RKO (cell line): Measurements from ENCODE around the gene PCDHA10.
A peak's percentile ranks its signal among the peaks of the same experiment; 100 is the strongest.
"Not testable (repeated sequence)": the region's sequence is repeated elsewhere in the genome, so short reads cannot be mapped to it uniquely, and the experiment has no call there.

Experiments used
- DNase-seq: peaks from one replicate; pipeline ENCODE4 v3.0.0-alpha.2; 2016; ENCODE audit warnings: low spot score

The PCDHA10 gene

GRCh38 chr5:140840978-140841962, 14.4 kb upstream of the PCDHA10 start, which contains the start of gene PCDHA8:
PCDHA8 (plus strand) TSS chr5:140841187; CDS start chr5:140841322, 135 bp downstream.
- peak; percentile 80 for DNase-seq

GRCh38 chr5:140842798-140843733, 12.6 kb upstream of the PCDHA10 start:
- no peak for DNase-seq

- DNase-seq, result not testable (repeated sequence)
Measured at GRCh38 chr5:140848139-140849102, 7.3 kb upstream of the PCDHA10 start, which contains the start of gene PCDHA9. PCDHA9 (plus strand) TSS chr5:140848382; CDS start chr5:140848496, 114 bp downstream.

- not testable (repeated sequence) for DNase-seq
Measured at GRCh38 chr5:140849831-140850634, 5.7 kb upstream of the PCDHA10 start.

- no peak for DNase-seq
Measured at GRCh38 chr5:140857177-140857986, 1.7 kb downstream of the PCDHA10 start.

- no peak for DNase-seq
Measured at GRCh38 chr5:140857987-140858240, 2.2 kb downstream of the PCDHA10 start.

- no peak for DNase-seq
Measured at GRCh38 chr5:140862441-140863295, 7.0 kb downstream of the PCDHA10 start.

- no peak for DNase-seq
Measured at GRCh38 chr5:140868721-140869554, 13.2 kb downstream of the PCDHA10 start, which contains the start of gene PCDHA11. PCDHA11 (plus strand) TSS chr5:140868957; CDS start chr5:140869104, 147 bp downstream.

- no peak for DNase-seq
Measured at GRCh38 chr5:140869555-140869886, 13.8 kb downstream of the PCDHA10 start.

- DNase-seq, result no peak
Measured at GRCh38 chr5:140870221-140871201, 14.8 kb downstream of the PCDHA10 start.

GRCh38 chr5:140875085-140876065, 19.7 kb downstream of the PCDHA10 start, which contains the start of gene PCDHA12:
PCDHA12 (plus strand) TSS chr5:140875308; CDS start chr5:140875473, 165 bp downstream.
- no peak for DNase-seq

- DNase-seq, result not testable (repeated sequence)
Measured at GRCh38 chr5:140876541-140877261, 21.0 kb downstream of the PCDHA10 start.

- DNase-seq, result no peak
Measured at GRCh38 chr5:140877262-140877581, 21.5 kb downstream of the PCDHA10 start.

- no peak for DNase-seq
Measured at GRCh38 chr5:140881889-140882590, 26.3 kb downstream of the PCDHA10 start, which contains the start of gene PCDHA13. PCDHA13 (plus strand) TSS chr5:140882124; CDS start chr5:140882269, 145 bp downstream.
